ENCODE measurements around the gene MMP25. TPM values are rescaled to one million over a fixed set of nuclear protein-coding genes. Genes with fewer than 3 reads are reported as not detected.

MMP25 gene
- total RNA-seq, 4 donors from 2014 or later, result 0.49 to 1.6 (median 0.70) TPM

- intact Hi-C loops (cut with DNase I), result no loop called here
- H3K36me3 ChIP-seq, result peaks cover 3 to 5% of the 10 kb centered on the region in 2 donors
- TF ChIP-seq POLR2A (IDR thresholded peaks at IDR 0.05) (peak in 1 of 2 donors; percentile 29), CTCF (IDR thresholded peaks at IDR 0.05) (peak in 5 of 6 experiments; percentile 16 to 30 (median 17))
- 6 to 31% methylated on average over 17 to 19 of the region's 25 CpGs for WGBS, 2 donors
- no peaks in the 10 kb centered on the region for H3K9me3 ChIP-seq
- no peaks in the 10 kb centered on the region for H3K27me3 ChIP-seq
- H3K4me3 ChIP-seq (replicated peaks in 1 of 3), result peak overlapping the region in 2 of 3 donors; percentile 77 to 78
- H3K4me1 ChIP-seq, result peaks cover 41 to 51% of the 10 kb centered on the region in 2 donors
- DNase-seq, result peak; percentile 87 to 88
- H3K27ac ChIP-seq, result peak overlapping the region; percentile 82 to 98 (median 98)
Observed at GRCh38 chr16:3021449-3022207, 24.7 kb upstream of the MMP25 start.

- Histone ChIP-seq H3K27ac (peak overlapping the region; percentile 82 to 98 (median 98)), H3K9me3 (no peaks in the 10 kb centered on the region), H3K4me3 (replicated peaks in 1 of 3) (peak overlapping the region in 1 of 3 donors; percentile 77), H3K4me1 (peaks cover 41 to 51% of the 10 kb centered on the region in 2 donors), H3K27me3 (no peaks in the 10 kb centered on the region), H3K36me3 (peaks cover 4 to 11% of the 10 kb centered on the region in 2 donors)
- intact Hi-C loops (cut with DNase I), result no loop called here
- peak; percentile 97 for DNase-seq
- WGBS, 2 donors, result 10 to 21% methylated on average over 8 of the region's 8 CpGs
- peak in 1 of 2 donors; percentile 30 for TF ChIP-seq POLR2A (IDR thresholded peaks at IDR 0.05)
- no peak for TF ChIP-seq CTCF (IDR thresholded peaks at IDR 0.05)
Observed at GRCh38 chr16:3022208-3022683, 24.1 kb upstream of the MMP25 start.

GRCh38 chr16:3022684-3023414 is 23.5 kb upstream of the MMP25 start:
- Histone ChIP-seq H3K36me3 (peaks cover 4 to 13% of the 10 kb centered on the region in 2 donors), H3K4me1 (peaks cover 41 to 53% of the 10 kb centered on the region in 2 donors), H3K27me3 (no peaks in the 10 kb centered on the region), H3K4me3 (replicated peaks in 1 of 3) (peak overlapping the region in 1 of 3 donors; percentile 68), H3K9me3 (no peaks in the 10 kb centered on the region), H3K27ac (peak overlapping the region; percentile 82 to 98 (median 98))
- 50 to 56% methylated on average over 6 to 8 of the region's 8 CpGs for WGBS, 2 donors
- intact Hi-C loops (cut with DNase I), result no loop called here
- no peak for DNase-seq
- TF ChIP-seq CTCF (IDR thresholded peaks at IDR 0.05) (no peak), POLR2A (IDR thresholded peaks at IDR 0.05) (no peak)

GRCh38 chr16:3023415-3023668 is 23.0 kb upstream of the MMP25 start:
- Histone ChIP-seq H3K27ac (peak overlapping the region; percentile 82 to 98 (median 98)), H3K4me3 (replicated peaks in 1 of 3) (peak overlapping the region in 2 of 3 donors; percentile 68 to 86), H3K9me3 (no peaks in the 10 kb centered on the region), H3K4me1 (peaks cover 39 to 53% of the 10 kb centered on the region in 2 donors), H3K27me3 (no peaks in the 10 kb centered on the region), H3K36me3 (peaks cover 4 to 13% of the 10 kb centered on the region in 2 donors)
- TF ChIP-seq CTCF (IDR thresholded peaks at IDR 0.05), result no peak
- TF ChIP-seq POLR2A (IDR thresholded peaks at IDR 0.05), result peak in 1 of 2 donors; percentile 50
- WGBS, 2 donors, result 6 to 27% methylated on average over 2 to 6 of the region's 6 CpGs
- DNase-seq, result peak in 1 of 2 donors; percentile 54
- intact Hi-C loops (cut with DNase I), result no loop called here
